NCI-H1694 treated with DMSO at 0.1 percent for 48 hours (cell line): ENCODE data around the gene LRP3.

Experiments used
- DNase-seq: peaks from one replicate; lab custom pipeline; 2025; lab: John Stamatoyannopoulos, UW

Gene LRP3

DNA sequence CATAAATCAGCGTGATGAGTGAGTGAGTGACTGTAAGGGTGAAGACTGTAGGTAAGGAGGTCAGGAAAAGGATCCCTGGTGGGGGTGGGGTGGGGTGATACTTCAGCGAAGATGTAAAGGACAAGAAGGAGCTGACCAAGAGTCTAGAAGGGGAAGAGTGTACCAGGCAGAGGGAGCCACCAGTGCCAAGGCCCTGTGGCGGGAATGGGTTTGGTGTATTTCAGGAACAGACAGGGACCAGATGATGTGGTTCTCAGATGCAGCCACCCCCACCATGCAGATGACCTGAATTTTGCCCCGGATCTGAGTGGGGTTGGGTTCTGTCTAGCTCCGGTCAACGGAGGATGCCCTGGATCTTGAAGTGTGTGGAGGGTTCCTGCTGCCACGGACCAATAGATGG, 61.7 kb downstream of the LRP3 start:
- no peak for DNase-seq

DNA sequence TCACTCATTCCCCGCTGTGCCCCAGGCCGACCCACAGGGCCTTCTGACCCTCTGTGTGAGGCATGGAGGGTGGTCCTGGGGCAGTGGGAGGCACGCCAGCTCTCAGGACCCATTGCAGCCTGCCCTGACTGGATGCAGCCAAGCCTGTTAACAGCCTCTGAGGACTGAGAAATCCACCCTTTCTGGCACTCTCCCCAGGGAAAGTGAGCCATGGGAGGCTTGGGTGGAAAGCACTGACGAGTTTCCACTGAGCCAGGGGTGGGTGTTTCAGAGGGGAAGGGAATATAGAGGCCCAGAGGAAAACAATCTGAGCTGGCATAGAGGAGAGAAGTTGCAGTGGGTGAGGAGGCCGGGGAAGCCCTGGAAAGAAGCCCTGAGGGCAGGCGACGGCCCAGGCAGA, 62.1 kb downstream of the LRP3 start:
- DNase-seq: no peak

DNA sequence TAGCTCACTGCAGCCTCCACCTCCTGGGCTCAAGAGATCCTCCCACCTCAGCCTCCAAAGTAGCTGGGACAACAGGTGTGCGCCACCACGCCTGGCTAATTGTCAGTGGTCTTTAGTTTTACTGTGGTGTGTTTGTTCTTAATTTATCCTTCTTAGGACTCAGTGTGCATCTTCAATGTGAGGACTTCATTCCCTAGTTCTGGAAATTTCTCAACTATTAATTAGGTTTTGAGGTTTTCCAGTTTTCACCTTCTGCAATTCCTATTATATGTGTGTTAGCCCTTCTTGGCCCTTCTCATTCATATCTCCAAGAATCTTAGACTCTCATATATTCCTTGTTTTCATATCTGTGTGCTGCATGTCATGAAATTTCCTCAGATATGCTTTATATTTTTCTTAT, 63.7 kb downstream of the LRP3 start:
- DNase-seq: no peak
